HG02588 (cell line): ENCODE measurements around the gene RNASEH2C.
"Not testable (repeated sequence)": the region's sequence is repeated elsewhere in the genome, so short reads cannot be mapped to it uniquely, and the experiment has no call there.

Experiments used
- ATAC-seq: cut with Tn5 transposase; IDR thresholded peaks from one replicate; pipeline ENCODE4 v1.9.1; 2021; ENCODE audit warnings: mild to moderate bottlenecking, moderate library complexity; ENCODE audit not compliant: unreplicated experiment

The RNASEH2C gene

GRCh38 chr11:65718531-65718930 lies 2.1 kb downstream of the RNASEH2C start:
- no peak for ATAC-seq

- no peak for ATAC-seq
Measured at GRCh38 chr11:65717906-65718305, 2.7 kb downstream of the RNASEH2C start.

DNA sequence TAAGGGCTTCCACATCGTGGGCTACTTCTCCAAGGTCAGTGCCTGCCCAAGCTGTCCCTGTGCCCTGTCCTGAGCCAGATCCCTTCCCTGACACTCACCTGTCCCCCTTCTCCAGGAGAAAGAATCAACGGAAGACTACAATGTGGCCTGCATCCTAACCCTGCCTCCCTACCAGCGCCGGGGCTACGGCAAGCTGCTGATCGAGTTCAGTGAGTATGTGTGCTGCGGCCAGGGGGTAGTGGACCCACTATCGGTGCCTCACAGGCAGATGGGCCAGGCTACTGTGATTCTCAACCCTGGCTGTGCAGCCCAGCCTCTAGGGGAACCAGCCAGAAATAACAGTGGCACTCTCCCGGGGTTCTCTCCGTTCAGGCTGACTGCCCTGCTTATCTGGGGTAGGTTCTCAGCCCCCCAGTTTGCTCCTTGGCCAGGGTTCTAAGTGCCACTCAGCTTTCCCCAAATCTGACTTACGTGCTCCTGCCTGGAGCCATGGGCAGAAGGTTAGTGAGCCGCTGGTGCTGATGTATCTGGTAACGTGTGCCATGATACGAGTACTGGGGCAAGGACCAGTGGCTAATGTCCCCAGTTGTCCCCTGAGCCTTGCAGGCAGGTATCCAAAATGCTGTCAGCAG lies 3.7 kb downstream of the RNASEH2C start:
- no peak for ATAC-seq

- ATAC-seq, result no peak
Measured at GRCh38 chr11:65716302-65716701, 4.3 kb downstream of the RNASEH2C start.

- ATAC-seq, result no peak
Measured at GRCh38 chr11:65714433-65714832, 6.2 kb downstream of the RNASEH2C start.

- ATAC-seq, result no peak
Measured at GRCh38 chr11:65713212-65713969, 7.2 kb downstream of the RNASEH2C start.

DNA sequence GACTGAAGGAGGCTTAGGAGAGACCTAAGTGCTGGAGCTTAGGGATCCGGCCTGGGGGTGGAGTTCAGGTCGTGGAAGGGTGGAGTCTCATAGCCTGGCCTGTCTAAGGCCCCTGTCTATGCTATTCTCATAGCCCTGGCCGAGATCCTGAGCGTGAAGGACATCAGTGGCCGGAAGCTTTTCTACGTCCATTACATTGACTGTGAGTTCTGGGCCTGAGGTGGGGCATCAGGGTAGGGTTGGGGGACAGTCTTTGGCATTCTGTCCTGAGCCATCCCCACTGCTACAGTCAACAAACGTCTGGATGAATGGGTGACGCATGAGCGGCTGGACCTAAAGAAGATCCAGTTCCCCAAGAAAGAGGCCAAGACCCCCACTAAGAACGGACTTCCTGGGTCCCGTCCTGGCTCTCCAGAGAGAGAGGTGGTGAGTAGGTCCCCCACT lies 7.9 kb downstream of the RNASEH2C start:
- ATAC-seq, result no peak

DNA sequence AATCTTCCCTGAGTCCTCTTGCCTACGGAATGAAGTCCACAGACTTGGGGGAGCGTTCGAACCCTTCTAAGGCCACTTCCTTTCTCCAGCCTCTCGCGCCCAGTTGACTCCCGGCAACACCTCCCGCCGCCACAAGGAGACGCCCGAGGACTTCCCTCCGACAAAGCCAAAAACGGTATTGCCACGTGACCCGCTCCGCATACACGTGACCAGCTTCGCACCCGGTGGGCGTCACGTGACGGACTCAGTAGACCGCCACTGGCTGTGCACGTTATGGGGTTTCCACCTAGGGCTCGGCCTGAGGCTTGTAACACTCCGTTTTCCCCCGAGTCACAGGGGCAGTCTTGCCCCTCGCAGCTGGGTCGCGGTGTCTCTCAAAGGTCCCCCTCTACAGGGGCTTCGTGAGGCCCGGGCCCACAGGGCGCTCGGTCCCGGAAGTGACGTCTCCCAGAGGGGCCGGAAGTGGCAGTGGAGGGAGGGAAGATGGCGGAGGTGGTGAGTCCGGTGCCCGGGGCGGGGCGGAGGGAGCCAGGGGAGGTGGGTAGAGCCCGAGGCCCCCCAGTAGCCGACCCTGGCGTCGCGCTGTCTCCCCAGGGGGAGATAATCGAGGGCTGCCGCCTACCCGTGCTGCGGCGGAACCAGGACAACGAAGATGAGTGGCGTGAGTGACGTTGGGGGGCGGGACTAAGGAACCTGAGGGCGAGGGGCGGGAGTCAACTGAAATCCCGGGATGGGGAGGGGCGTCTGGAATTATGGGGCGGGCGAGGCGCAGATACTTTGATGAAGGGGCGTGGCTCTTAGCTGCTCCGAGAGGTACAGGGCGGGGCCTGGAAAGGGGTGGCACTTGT lies 8.6 kb downstream of the RNASEH2C start, which contains the start of gene KAT5:
Gene KAT5, plus strand, starts transcription at position 468 of the 848 bp plus-strand sequence. Its CDS starts 16 bp downstream, at position 484.
- ATAC-seq, result peak; percentile 78

- no peak for ATAC-seq
Measured at GRCh38 chr11:65710421-65710820, 10.2 kb downstream of the RNASEH2C start.

DNA sequence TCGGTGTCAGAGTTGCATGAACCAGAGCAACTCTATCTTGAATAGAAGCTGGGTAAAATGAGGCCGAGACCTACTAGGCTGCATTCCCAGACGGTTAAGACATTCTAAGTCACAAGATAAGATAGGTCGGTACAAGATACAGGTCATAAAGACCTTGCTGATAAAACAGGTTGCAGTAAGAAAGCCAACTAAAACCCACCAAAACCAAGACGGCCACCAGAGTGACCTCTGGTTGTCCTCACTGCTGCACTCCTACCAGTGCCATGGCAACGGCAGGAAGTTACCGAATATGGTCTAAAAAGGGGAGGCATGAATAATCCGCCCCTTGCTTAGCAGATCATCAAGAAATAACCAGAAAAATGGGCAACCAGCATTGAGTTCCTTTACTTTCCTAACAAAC lies 10.9 kb downstream of the RNASEH2C start:
- no peak for ATAC-seq

- ATAC-seq, result no peak
Measured at GRCh38 chr11:65708451-65708850, 12.1 kb downstream of the RNASEH2C start.

- not testable (repeated sequence) for ATAC-seq
Measured at GRCh38 chr11:65707002-65707401, 13.6 kb downstream of the RNASEH2C start.

GRCh38 chr11:65706303-65706763 lies 14.3 kb downstream of the RNASEH2C start:
- not testable (repeated sequence) for ATAC-seq

- ATAC-seq, result no peak
Measured at GRCh38 chr11:65703846-65704245, 16.8 kb downstream of the RNASEH2C start.

- ATAC-seq, result no peak
Measured at GRCh38 chr11:65701686-65702085, 18.9 kb downstream of the RNASEH2C start.

DNA sequence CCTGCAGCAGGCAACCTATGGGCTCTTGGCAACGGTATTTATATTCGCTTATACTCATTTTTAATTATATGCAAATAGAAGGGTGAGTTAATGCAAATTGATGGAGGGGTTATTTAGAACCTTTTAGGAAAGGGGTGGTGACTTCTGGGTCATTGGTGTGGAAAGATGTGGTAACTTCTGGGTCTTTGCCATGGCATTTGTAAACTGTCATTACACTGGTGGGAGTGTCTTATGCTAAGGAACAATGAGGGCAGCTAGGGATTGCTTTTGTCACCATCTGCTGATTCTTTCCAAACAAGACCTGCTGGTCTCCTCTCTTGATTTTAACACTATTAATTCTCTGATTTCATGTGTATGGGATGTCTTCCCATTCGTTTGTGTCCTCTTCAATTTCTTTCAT lies 20.2 kb downstream of the RNASEH2C start:
- ATAC-seq, result no peak

- no peak for ATAC-seq
Measured at GRCh38 chr11:65699306-65699705, 21.3 kb downstream of the RNASEH2C start.

- no peak for ATAC-seq
Measured at GRCh38 chr11:65698205-65698604, 22.4 kb downstream of the RNASEH2C start.

DNA sequence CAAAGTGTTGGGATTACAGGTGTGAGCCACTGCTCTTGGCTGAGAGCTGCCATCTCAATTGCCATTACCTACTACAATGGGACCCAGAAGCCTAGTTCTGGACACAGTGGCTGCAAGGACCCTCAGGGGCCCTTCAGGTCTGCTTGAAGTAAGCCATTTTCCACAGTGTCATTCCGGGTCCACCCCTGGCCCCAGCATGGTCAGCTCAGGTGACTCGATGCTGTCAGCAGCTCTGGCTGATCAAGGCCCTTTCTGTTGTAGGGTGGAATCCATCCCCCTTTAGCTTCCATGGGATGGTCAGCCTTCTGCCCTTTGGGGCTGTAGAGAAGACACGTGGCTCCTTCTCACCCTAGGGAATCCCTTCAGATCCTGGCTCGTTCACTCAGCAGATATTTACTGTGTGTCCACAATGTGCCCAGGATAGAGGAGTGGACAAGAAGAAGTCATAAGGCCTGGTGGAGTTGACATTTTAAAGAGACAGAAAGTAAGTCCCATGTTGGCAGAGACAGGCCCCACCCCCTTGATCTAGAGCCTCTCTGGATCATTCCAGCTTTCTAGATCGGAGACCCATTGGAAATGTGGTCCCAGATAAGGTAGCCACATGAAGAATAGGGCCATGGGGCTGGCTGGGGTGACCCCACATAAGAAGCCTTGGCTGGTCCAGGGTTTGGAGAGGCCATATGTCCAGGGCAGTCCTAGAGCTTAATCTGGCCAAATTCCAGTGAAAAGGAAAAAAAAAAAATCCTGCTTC lies 23.6 kb downstream of the RNASEH2C start:
- no peak for ATAC-seq

DNA sequence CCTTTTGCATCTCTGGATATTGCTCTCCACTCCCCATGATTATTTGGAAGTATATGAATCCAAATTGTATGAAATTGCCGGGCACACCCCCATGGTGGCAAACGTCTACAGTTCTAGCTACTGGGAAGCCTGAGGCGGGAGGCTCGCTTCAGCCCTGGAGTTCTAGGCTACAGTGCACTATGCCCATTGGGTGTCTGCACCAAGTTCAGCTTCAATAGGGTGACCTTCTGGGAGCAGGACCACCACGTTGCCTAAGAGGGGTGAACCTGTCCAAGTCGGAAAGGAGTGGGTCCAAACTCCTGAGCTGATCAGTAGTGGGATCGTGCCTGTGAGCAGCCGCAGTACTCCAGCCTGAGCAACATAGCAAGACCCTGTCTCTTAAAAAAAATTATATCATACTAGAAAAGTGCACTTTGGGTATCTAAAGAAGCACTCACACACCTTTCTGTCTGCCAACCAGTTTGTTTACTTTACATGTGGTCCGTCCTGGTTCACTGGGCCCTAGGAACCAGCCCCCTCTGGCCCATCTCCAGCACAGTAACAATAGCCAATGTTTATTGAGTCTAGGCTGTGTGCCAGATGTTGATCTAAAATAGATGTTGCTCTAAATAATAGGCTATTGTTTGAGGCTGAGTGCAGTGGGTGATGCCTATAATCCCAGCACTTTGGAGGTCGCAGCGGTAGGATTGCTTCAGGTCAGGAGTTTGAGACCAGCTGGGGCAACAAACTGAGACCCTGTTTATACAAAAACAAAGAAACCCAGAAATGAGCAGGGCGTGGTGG lies 24.9 kb downstream of the RNASEH2C start:
- ATAC-seq, result no peak
